ENCODE measurements around the gene NT5DC1. TPM values are rescaled to one million over a fixed set of nuclear protein-coding genes. Genes with fewer than 3 reads are reported as not detected.

The NT5DC1 gene
- total RNA-seq, result 3.7 and 10.1 TPM in 2 replicates

DNA sequence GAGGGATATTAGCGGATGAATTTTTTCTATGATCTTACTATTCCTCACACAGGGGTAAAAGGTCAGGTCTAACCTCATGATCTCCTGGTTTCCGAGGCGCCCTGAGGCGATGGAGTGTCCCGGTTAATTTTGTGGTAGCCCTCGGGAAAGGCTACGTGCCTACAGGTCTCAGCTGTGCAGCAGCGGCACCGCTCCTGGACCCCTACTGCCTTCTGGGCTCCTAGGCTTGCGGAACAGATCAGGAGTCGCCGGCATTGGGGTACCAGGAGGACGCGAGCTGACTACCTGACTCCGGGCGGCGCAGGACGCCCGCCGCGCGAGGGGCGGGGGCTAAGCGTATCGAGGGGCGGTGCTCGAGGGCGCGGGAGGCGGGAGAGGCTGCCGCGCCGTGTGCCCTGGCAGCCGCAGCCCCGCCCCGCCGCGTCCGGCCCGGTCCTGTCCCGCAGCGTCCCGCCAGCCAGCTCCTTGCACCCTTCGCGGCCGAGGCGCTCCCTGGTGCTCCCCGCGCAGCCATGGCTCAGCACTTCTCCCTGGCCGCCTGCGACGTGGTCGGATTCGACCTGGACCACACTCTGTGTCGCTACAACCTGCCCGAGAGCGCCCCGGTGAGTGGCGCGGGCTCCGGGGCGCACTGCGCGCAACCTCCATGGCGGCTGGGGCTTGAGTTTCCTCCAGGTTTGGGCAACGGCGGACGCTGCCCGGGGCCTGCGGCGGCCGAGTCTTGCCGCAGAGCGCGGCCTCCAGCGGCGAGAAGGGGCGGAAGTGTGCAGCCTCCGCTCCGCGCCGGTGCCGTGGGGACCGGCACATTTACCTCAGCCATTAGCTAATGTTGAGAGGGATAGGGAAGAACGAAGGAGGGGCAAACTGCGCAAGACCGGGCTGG is at the start of gene NT5DC1:
Gene NT5DC1, plus strand, starts transcription at position 435 of the 883 bp plus-strand sequence. Its CDS starts 78 bp downstream, at position 513.
- DNase-seq, result peak; percentile 81

DNA sequence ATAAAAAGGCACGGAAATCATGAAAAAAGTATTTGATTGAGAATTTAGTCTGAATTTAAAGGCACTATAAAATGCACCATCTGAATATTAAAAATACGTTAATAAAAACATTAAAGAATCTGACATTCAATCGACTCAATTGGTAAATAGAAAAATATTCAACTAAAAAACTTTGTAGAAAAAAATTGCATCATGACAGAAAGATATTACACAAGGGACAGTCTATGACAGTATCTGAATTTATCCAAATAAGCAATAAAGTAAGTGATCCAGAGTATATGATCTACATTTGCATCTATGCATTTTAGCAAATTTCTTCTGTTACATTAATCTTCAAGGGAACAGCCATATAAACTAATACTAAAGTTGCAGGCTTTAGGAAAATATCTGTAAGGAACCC is 49.4 kb upstream of the NT5DC1 start:
- DNase-seq, result no peak

DNA sequence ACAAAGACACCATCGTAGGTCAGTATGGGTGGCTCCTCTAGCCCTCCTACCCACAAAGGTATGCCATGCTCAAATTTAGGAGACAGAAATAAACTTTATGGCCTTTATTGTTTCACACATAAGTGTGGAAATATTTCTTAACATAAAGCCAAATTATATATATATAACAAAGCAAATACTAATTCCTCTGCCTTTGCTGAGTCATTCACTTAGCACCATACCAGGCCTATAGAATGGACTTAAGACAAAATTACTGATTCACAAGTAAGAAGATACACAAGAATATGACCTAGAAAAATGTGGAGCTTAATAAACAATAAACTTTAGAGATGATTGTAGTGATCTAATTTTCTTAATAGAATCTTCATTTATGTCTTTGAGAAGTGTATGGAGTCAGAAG is 45.1 kb upstream of the NT5DC1 start:
- DNase-seq, result no peak

DNA sequence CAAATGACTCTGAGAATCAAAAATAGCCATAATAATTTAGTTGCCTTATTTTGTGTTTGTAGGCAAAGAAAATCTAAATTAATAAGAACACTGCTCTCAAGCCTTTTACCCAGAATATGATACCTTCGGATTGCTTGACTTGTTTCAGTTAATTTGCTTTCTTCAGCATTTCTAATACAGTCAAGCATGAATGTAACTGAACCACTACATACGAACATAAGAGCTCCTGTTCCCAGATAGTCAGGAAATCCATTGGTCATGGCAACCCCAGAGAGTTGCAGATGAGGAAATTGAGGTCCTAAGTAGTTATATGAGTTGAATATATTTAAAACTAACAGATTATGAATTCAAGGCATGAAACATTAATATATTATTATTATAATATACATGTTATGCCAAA is 42.9 kb upstream of the NT5DC1 start:
- no peak for DNase-seq

DNA sequence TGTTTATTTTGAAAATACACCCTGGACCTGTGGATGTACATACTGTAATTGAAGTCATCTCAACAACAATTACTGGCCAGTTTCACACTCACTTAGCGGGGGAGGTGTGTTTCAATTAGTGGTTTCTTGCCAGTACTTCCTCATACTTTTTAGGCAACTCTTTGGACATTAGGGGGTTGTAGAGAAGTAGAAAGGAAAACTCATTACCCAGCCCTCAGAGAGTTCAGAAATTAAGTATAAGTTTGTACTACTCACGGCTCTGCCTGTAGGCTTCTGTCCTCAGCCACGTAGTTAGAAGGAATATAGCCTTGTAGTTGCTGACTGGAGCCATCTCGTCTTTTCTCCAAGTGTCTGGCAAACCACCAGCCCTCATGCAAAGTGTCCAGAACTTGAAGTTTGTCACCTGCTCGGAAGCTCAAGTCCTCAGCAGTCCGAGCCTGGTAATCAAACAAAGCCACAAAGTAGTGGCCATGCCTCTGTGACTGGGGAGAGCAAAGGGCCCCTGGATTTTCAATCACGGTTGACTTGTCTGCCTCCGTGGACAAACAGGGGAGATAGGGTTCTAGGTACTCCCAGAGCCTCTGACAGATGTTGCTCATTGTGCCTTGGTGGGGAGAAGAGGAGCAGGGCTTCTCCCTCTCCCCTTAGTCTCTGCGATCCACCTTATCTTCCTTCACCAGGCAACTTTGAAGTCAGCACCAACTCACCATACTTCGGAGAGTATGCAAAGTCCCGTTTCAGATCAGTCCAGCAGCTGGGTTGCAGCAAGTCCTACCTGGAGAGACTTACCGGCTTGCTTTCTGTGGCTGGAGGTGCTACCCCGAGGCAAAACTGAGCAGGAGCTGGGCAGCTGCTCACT is 40.7 kb upstream of the NT5DC1 start:
- DNase-seq, result no peak

DNA sequence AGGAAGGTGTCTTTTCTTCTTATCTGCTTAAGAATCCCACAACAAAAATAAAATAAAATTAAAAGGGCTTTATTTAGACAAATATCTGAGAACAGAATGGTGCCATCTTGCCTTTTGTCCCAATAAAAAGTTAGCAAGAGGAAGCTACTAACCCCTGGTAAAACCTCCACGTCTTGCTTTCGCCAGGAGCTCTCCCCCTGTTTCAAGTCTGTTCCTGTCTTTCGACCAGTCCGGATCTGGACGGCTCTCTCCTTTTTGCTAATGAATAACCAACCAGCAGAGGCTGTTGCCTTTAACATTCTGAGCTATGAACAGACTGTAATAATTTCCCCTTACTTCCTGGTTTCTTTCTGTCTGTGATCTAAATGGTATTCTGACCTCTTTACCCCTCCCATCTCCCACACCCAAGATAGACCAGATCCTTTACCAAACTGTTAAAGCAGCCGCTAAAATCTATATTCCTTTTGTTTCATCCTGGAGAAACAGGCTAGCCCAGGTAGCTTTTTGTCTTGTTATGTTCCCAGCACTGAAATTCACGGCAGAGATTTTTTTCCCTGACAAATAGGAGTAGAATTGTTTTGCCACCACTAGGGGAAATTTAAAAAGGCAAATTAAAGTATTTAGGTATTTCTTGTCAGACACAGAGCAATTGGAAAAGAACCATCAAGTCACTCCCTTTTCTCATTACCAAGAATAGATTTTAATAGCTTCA is 39.9 kb upstream of the NT5DC1 start, which contains the start of gene FRK:
Gene FRK, minus strand, starts transcription at position 320 of the 712 bp plus-strand sequence. CDS start 580 bp downstream, outside the sequence.
- DNase-seq, result no peak

DNA sequence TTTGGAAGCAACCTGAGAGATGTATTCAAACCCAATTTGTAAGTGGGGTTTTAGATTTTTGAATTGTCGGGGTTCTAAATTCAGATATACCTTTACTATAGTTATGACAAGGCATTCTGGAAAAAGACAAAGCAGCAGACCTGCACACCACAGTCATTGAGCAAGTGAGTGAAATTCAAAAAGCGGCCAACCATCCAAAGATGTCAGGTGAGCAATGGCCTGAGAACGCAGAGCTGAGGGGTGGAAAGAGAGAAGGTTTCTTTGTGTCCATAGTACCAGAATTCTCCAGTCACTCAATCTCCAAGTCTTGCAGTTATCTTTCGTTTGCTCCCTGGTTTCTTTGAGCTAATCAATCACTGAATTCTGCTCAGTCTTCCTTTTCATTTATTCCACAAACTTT is 38.2 kb upstream of the NT5DC1 start:
- no peak for DNase-seq

DNA sequence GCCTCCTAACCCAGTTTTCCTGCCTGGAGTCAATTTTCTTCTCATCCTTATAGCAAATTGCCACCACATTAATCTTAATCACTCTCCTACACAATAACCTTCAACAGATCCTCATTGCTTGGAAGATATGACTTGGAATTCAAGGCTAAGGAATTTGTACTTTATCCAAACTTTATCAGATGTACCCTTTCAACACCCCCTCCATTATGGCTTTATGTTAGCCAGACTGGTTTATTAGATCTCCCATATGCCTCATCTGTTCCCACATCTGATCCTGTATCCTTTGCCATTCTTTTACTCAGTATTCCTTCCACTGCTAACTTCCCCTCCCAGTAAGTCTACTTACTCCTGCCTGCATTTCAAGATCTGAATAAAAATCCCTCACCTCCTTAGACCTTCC is 36.0 kb upstream of the NT5DC1 start:
- DNase-seq, result no peak

DNA sequence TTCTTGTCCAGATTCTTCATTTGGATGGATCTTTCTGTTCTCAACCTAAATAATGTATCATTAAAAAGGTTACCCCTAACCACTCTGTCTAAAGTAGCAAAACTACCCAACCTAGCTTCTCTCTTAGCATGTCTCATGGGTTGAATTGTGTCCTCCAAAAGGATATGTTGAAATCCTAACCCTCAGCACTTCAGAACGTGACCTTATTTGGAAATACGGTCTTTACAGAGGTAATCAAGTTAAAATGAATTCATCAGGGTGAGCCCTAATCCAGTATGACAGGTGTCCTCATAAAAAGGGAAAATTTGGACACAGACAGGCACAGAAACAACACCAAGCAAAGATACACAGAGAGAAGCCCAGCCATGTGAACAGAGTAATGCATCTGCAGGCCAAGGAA is 33.9 kb upstream of the NT5DC1 start:
- no peak for DNase-seq

DNA sequence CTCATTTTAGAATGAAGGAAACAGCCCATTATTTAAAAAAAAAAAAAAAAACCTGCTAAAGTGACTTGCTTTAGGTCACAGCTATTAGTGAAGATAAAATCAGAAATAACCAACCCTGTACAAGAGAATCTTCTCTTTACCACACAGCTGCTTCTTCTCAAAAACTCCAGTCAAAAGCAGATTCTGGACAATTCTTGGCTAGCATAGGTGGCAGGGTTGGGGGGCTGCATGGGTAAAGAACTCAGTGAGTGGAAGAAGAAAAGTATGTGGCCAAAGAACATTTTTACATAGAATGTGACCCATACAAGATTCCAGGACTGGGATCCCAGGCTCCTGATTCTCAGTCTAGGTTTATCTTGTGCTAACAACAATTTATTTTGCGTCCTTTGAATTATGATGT is 30.6 kb upstream of the NT5DC1 start:
- no peak for DNase-seq

DNA sequence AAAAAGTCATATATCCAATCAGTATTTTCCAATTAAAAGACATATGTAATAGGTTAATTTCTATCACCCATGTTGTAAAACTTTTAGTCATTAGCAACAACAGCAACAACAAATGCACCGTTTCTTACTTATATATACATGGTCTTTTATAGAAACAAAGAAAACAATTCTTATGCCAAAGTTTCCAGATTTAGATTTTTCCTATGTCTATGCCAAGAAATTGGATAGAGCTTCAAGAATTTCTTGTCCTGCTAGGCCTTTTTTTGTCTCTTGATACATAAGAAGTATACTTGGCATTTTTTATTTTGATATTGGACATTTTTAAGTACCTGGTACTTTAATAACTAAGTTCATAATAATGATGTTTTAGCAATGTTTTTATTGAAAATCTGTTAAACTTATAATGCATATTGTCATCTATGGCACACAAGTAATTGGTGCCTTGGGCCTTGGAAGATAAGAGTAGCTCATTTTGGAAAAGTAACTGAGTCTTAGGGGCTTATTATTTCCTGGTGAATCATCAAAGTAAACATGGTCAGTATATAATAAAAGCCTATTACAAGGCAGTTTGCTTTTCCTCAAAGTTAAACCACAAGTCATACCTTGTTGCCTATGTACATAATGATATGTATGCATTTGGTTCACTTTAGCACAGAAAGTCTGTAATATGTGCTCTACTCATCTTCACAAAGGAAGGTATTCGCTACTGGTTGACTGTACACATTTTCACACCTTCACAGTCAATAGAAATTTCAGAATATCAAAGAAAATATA is 29.9 kb upstream of the NT5DC1 start:
- no peak for DNase-seq

DNA sequence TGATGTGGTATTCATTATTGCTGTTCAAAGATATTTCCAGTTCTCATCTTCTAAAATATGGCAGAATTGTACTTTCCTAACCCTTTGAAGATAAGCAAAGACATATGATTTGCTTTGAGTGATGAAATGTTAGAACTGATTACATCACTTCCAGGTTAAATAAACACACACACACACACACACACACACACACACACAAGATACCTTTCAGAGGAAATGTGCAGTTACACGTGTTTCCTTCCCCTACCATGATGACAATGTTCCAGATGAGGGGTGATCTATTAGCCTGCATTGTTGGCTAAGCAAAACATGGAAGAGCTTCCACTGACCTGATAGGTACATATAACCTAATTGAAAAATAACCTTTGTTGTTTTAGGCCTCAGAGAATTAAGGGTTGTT is 28.3 kb upstream of the NT5DC1 start:
- peak; percentile 26 for DNase-seq

DNA sequence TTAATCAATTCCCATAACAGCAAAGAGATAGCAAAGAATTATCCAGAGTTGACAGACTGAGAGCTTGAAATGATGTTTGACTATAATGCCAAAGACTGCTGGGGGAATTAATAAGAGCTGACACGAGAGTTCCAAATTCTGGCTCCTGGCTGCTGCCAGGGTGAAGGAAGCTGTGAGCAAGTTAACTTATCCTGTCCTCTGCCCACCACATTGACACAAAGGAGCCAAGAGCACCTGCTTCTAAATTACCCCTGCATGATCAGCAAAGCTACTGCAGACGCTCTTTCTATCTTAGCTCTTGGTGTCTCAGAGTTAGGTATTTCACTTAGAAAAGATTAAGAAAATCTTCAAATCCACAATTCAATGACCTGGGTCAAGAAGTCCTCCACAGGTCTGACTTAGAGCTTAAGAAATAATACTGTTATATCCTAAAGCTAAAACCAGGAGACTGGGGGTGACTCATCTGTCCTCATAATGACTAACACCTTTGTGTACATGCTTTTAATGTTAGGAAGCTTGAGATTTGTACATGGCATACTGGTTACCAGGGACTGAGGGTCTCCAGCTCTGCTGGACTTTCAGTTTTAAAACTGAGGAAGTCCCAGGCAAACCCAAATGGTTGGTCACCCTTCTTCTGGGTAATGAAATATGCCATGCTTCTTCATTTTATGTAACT is 26.8 kb upstream of the NT5DC1 start:
- DNase-seq, result no peak

DNA sequence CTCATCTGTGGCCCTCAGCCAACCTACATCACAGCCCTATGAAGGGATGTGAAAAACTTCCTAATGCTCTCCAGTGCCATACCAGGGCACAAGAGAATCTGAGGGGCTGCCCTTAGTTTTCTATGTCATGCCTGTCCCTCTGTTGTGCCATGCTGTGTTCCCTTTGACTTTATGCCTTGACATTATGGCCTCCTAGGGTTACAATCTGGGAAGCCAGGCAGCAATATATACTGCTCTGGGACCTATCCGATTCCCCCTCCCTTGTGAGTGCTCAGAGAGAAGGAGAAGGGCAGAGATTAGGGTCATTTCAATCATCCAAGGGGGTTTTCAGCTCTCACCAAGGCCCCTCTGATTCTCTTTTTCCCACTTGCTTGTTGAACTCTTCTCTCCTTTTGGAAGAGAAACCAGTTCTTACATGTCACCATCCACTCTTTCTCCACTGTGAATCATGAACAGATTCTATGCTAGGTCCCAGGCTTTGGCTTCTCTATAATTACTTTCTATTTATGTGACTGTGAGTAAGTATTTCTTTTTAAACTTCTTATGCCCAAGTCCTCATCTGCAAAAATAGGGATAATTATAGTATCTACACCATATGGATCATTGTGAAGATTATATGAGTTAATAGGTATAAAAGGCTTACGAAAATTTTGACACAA is 25.8 kb upstream of the NT5DC1 start:
- DNase-seq, result no peak

DNA sequence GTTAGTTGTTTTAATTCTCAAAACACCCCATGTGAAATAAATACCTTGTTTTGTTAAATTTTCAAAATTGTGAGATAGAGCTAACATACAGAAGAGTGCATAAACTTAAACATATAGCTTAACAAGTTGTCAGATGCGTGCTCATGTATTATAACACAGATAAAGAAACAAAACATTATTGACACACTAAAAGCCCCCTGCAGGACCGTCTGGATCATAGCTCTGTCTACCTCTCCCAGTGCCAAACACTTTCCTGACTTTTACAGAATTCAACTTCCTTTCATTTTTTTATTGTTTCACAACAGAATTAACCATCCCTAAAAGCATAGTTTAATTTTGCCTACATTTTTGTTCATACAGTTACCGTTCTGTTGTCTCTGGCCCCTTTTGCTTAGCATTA is 22.1 kb upstream of the NT5DC1 start:
- no peak for DNase-seq

DNA sequence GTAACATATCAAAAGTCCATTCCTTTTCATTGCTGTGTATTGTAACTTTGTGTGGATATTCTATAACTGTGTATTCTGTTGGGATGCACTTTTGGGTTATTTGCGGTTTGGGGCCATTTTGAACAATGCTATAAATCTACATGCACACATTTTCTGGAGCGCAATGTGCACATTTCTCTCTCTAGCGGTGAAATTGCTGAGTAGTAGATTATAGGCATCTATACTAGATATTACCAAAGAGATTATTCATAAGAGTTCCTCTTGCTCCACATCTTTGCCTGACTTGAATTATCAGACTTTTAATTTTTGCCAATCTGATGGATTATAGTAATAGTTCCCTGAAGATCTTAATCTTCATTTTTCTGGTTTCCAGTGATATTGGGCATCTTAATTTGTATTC is 21.7 kb upstream of the NT5DC1 start:
- no peak for DNase-seq

DNA sequence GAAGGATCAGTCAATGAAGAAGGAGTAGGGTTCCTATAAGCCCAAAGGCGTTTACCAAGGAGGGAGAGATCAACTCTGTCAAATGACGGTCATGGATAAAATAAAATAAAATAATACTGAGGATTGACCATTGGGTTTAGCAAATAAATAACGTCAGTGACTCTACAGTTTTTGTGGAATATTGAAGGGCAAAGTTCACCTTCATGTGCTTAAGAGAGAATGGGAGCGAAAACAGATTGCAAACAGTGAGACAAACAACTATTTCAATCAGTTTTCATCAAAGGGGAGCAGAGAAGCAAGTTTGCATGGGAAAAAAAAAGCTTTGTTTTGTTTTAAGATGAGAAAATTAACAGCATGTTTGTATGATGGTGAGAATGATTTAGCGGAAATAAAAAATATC is 17.6 kb upstream of the NT5DC1 start:
- no peak for DNase-seq

DNA sequence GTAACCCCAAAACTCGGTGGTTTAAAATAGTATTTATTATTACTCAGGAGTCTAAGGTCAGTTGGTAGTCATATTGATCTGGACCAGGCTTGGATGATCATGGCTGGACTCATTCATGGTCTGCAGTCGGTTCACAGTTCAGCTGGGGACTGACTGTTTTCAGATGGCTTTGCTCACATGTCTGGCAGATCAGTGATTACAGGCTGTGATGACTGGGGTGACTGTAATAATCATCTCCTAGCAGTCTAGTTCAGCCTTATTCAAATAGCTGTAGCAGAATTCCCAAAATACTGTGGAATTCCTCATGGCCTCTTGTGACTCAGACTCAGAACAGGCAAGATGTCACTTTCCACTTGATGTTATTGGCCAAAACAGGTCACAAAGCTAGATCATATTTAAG is 16.4 kb upstream of the NT5DC1 start:
- no peak for DNase-seq

DNA sequence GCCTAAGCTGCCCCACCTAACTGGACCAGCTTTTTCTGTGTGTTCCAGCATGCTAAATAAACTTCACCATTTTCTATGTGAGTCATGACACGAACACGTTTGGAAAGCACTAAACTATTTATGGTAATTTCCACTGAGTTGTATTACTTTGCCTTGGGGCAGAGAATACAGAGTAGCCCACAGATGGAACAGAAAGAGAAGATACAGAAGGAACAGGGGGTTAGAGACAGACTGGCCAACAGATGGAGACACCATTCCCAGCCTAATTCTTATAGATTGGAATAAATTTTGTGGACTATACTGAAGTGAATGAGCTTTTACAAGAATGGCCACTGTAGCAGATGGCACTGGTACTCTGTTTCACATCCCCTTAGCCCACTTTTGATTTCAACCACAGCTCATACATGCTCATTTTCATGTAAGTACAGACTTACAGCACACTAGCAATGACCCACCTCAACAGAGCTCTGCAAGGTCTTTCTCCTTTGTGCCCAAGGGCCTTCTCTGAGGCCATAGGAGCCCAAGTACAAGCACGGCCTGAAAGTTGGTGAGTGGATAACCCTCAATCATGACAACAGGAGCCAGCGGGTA is 13.1 kb upstream of the NT5DC1 start:
- no peak for DNase-seq

DNA sequence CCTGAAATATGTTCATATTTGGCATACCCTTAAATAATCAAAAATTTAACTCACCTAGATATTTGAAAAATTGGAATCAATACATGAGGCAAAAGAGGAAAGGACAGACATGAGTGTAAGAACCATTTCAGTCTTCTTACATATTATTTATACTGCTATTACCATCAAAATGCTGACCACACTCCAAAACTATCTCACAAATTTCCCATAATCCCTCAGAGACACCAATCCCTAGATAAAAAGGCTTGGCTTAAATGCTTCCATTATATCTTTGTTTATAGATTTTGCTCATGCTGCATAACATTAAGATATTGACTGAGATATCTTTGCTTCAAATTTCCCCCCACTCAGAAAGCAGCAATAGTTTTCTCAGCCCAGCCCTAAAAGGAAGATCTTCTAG is 11.7 kb upstream of the NT5DC1 start:
- no peak for DNase-seq

DNA sequence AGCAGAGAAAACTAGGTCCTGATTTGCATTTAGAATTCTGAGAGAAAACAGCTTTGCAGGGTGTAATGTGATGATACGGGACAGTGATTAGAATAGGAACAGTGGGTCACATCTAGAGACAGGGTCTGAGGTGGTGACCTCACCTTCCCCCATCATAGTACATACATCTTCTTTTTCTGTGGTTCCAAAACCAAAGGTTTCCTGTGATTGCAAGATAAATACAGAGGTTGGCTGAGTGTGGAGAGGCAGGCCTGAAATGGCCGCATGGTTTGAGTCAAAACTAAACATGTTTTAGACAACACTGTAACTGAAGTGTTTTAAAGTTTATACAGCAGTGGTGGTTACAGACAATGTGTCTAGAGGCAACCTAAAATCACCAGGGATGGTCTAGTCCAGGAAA is 10.4 kb upstream of the NT5DC1 start:
- DNase-seq, result no peak
